K562 (cell line): ENCODE data around the gene PHF10. TPM values are rescaled to one million over a fixed set of nuclear protein-coding genes. Genes with fewer than 3 reads are reported as not detected.

Experiments used
- AFF1 ChIP-seq, 2 experiments: fragments of 450-650 bp; IDR thresholded peaks; 2 replicates each; pipeline ENCODE4 v1.6.1; 2018; ENCODE audit warnings: mild to moderate bottlenecking in 2 of 2, low read depth in 1 of 2; ENCODE audit not compliant: partially characterized antibody in 2 of 2
- CBFB ChIP-seq: sonication (generic); formaldehyde crosslinking; IDR thresholded peaks from 2 replicates; pipeline ENCODE4 v1.4.0; 2020; ENCODE audit warnings: mild to moderate bottlenecking, missing genetic modification reagents
- HNRNPK ChIP-seq: fragments of 200-400 bp; formaldehyde crosslinking; IDR thresholded peaks from one replicate; pipeline ENCODE4 v1.6.1; 2018; ENCODE audit warnings: mild to moderate bottlenecking, low read depth, low read length; ENCODE audit not compliant: poor library complexity, severe bottlenecking
- NCOR1 ChIP-seq: fragments of 450-650 bp; IDR thresholded peaks from 2 replicates; pipeline ENCODE4 v1.6.1; 2016; ENCODE audit warnings: mild to moderate bottlenecking, moderate library complexity
- OTX1 ChIP-seq: fragments of 450-650 bp; formaldehyde crosslinking; IDR thresholded peaks from 2 replicates; pipeline ENCODE4 v1.4.0; 2022; ENCODE audit warnings: mild to moderate bottlenecking
- PHF20 ChIP-seq: fragments of 450-650 bp; IDR thresholded peaks from 2 replicates; pipeline ENCODE4 v1.6.1; 2018; ENCODE audit not compliant: partially characterized antibody
- PHF8 ChIP-seq: fragments of 200-600 bp; sonication (generic); IDR thresholded peaks from 2 replicates; pipeline ENCODE4 v1.6.1; 2012; ENCODE audit warnings: mixed run types, mild to moderate bottlenecking, inconsistent platforms, low read length, moderate library complexity, borderline replicate concordance
- PPARD ChIP-seq: fragments of 250-450 bp; sonication (Bioruptor Pico); IDR thresholded peaks from 2 replicates; pipeline ENCODE4 v1.8.0; 2022; ENCODE audit warnings: inconsistent platforms, mild to moderate bottlenecking, moderate library complexity
- RBM15 ChIP-seq: fragments of 200-400 bp; formaldehyde crosslinking; IDR thresholded peaks from 2 replicates; pipeline ENCODE4 v1.6.1; 2018; ENCODE audit warnings: mild to moderate bottlenecking, low read length, moderate library complexity; ENCODE audit not compliant: insufficient read depth
- SFPQ ChIP-seq: fragments of 200-400 bp; formaldehyde crosslinking; IDR thresholded peaks from 2 replicates; pipeline ENCODE4 v1.6.1; 2017; ENCODE audit warnings: mild to moderate bottlenecking, low read depth, low read length, moderate library complexity
- STAT6 ChIP-seq: sonication (generic); formaldehyde crosslinking; IDR thresholded peaks from 2 replicates; pipeline ENCODE4 v1.8.1; 2023; ENCODE audit warnings: mild to moderate bottlenecking, missing genetic modification reagents
- TAF9B ChIP-seq: fragments of 450-650 bp; IDR thresholded peaks from 2 replicates; pipeline ENCODE4 v1.6.1; 2018; ENCODE audit warnings: mild to moderate bottlenecking; ENCODE audit not compliant: partially characterized antibody
- TRIM28 ChIP-seq: fragments of 450-650 bp; IDR thresholded peaks from 2 replicates; pipeline ENCODE4 v1.6.1; 2017
- XRCC4 ChIP-seq: IDR thresholded peaks from one replicate; pipeline ENCODE4 v1.6.1; 2011; ENCODE audit not compliant: insufficient read depth, insufficient read length; ENCODE audit errors: extremely low read depth
- ZFP1 ChIP-seq: fragments of 450-650 bp; formaldehyde crosslinking; IDR thresholded peaks from 2 replicates; pipeline ENCODE4 v1.4.0; 2020; ENCODE audit warnings: mild to moderate bottlenecking, mixed read lengths
- ZNF12 ChIP-seq: sonication (generic); formaldehyde crosslinking; IDR thresholded peaks from 2 replicates; pipeline ENCODE4 v1.4.0; 2020; ENCODE audit warnings: mild to moderate bottlenecking, missing genetic modification reagents
- ZNF217 ChIP-seq: sonication (generic); formaldehyde crosslinking; IDR thresholded peaks from 2 replicates; pipeline ENCODE4 v1.8.0; 2022; ENCODE audit warnings: mild to moderate bottlenecking, missing genetic modification reagents
- polyA plus RNA-seq, 8 experiments: library from polyadenylated mRNA; depleted of rRNA in 4 of 8; stranded (reverse) in 5 of 8; unstranded in 3 of 8; fragments of >200 nt; fragmentation: Nextera tagmentation in 2 of 8; fragmentation: Illumina TruSeq in 1 of 8; extraction: Ambion mirVana in 2 of 8; extraction: Trizol in 1 of 8; gene quantifications; 2 replicates each; pipeline versions ENCODE4 v1.2.1 to v1.2.3, GENCODE V29; 2011 to 2014; ENCODE audit warnings: inconsistent platforms in 1 of 8, missing spikeins in 1 of 8
- total RNA-seq, 7 experiments: library from RNA; depleted of rRNA in 6 of 7; stranded (reverse); fragments of >200 nt in 6 of 7; fragmentation: Illumina TruSeq in 2 of 7; extraction: Trizol in 2 of 7; gene quantifications; 2 replicates each; pipeline versions ENCODE4 v1.2.1 to v1.2.3, GENCODE V29; 2011 to 2021; ENCODE audit warnings: low replicate concordance in 1 of 7

The PHF10 gene
- total and polyA plus RNA-seq, 9 of the 15 experiments (the other 6 are each of a cell fraction or from before 2014, with no cell fraction given): 23.9 to 88.9 (median 46.0) TPM

- TF ChIP-seq SFPQ (no peak), XRCC4 (no peak), ZFP1 (no peak), STAT6 (CRISPR knock-in tag) (peak; percentile 96), RBM15 (no peak), ZNF217 (CRISPR knock-in tag) (no peak), AFF1 (IDR thresholded peaks at IDR 0.05; ENCODE audit: low read depth in 1 of 2, partially characterized antibody in 2 of 2) (peak in 1 of 2 experiments; percentile 81), PHF8 (peak; percentile 99), TRIM28 (peak; percentile 57; the same call in 1 of the 2 replicates), NCOR1 (peak; percentile 62), OTX1 (CRISPR knock-in tag) (peak; percentile 85; the same call in 1 of the 2 replicates), HNRNPK (no peak), TAF9B (peak; percentile 85), PPARD (CRISPR knock-in tag) (no peak), ZNF12 (peak; percentile 8; the same call in 1 of the 2 replicates), PHF20 (peak; percentile 98), CBFB (no peak; the same call in 1 of the 2 replicates)
Measured at GRCh38 chr6:169751242-169752073, 27.2 kb upstream of the PHF10 start, which contains the start of the genes DYNLT2 and ERMARD (continued).
